Keratinocyte (primary cell): Measurements from ENCODE around the gene CILP2. TPM values are rescaled to one million over a fixed set of nuclear protein-coding genes. Genes with fewer than 3 reads are reported as not detected.

Source experiments
- DNase-seq: peaks from one replicate; pipeline ENCODE4 v3.0.0-alpha.2; 2011; ENCODE audit warnings: low read depth, missing footprints, low spot score
- FAIRE-seq: peaks from 2 replicates; lab custom pipeline; 2011; peaks lifted over from hg19 to GRCh38; lab: Jason Lieb, UNC
- H2AFZ ChIP-seq: 2 replicates; pipeline ENCODE4 v1.6.0; 2012; ENCODE audit warnings: low read length, control low read depth, inconsistent platforms; ENCODE audit not compliant: control insufficient read depth
- H3K27ac ChIP-seq: 2 replicates; pipeline ENCODE4 v1.5.1; 2011; ENCODE audit warnings: low read length; ENCODE audit not compliant: control insufficient read depth, insufficient read depth
- H3K27me3 ChIP-seq: 3 replicates; pipeline ENCODE4 v1.6.0; 2011; ENCODE audit warnings: low read length; ENCODE audit not compliant: control insufficient read depth, insufficient read depth; ENCODE audit errors: extremely low read depth
- H3K36me3 ChIP-seq, 2 experiments: 2 replicates in 1 of 2; 3 replicates in 1 of 2; pipeline ENCODE4 v1.5.1; 2011; ENCODE audit warnings: low read length in 2 of 2, mild to moderate bottlenecking in 1 of 2; ENCODE audit not compliant: control insufficient read depth in 2 of 2, insufficient read depth in 2 of 2; ENCODE audit errors: extremely low read depth in 1 of 2
- H3K4me1 ChIP-seq: 3 replicates; pipeline ENCODE4 v1.5.1; 2011; ENCODE audit warnings: low read length; ENCODE audit not compliant: control insufficient read depth, insufficient read depth; ENCODE audit errors: extremely low read depth
- H3K4me2 ChIP-seq: 3 replicates; pipeline ENCODE4 v1.6.0; 2011; ENCODE audit warnings: low read depth, low read length; ENCODE audit not compliant: control insufficient read depth, insufficient read depth; ENCODE audit errors: extremely low read depth
- H3K4me3 ChIP-seq, 3 experiments: fragments of 200-600 bp in 1 of 3; sonication (generic) in 1 of 3; 2 replicates in 2 of 3; 3 replicates in 1 of 3; pipeline ENCODE4 v1.5.1; 2011 to 2016; ENCODE audit warnings: low read length in 3 of 3, mild to moderate bottlenecking in 3 of 3, control low read depth in 2 of 3, inconsistent platforms in 1 of 3, low read depth in 1 of 3, mixed read lengths in 1 of 3, mixed run types in 1 of 3, moderate library complexity in 1 of 3; ENCODE audit not compliant: control insufficient read depth in 2 of 3, insufficient read depth in 2 of 3; ENCODE audit errors: extremely low read depth in 1 of 3
- H3K79me2 ChIP-seq: 2 replicates; pipeline ENCODE4 v1.6.0; 2012; ENCODE audit warnings: low read length; ENCODE audit not compliant: control insufficient read depth, insufficient read depth
- H3K9ac ChIP-seq: 3 replicates; pipeline ENCODE4 v1.6.0; 2011; ENCODE audit warnings: low read length; ENCODE audit not compliant: control insufficient read depth, insufficient read depth; ENCODE audit errors: extremely low read depth
- H3K9me1 ChIP-seq: 3 replicates; pipeline ENCODE4 v1.6.0; 2011; ENCODE audit warnings: low read length; ENCODE audit not compliant: control insufficient read depth, insufficient read depth; ENCODE audit errors: extremely low read depth
- H3K9me3 ChIP-seq: 2 replicates; pipeline ENCODE4 v1.5.1; 2012; ENCODE audit warnings: low read depth, low read length; ENCODE audit not compliant: control insufficient read depth
- H4K20me1 ChIP-seq: 3 replicates; pipeline ENCODE4 v1.6.0; 2011; ENCODE audit warnings: low read length; ENCODE audit not compliant: control insufficient read depth, insufficient read depth; ENCODE audit errors: extremely low read depth
- CTCF ChIP-seq, 3 experiments: IDR thresholded peaks in 1 of 3; conservative IDR thresholded peaks in 1 of 3; optimal IDR thresholded peaks in 1 of 3; 2 replicates in 2 of 3; 3 replicates in 1 of 3; pipeline versions ENCODE3 to v1.5.1; 2011; ENCODE audit warnings: low read length in 3 of 3, mild to moderate bottlenecking in 3 of 3, moderate library complexity in 2 of 3, control low read depth in 1 of 3, inconsistent platforms in 1 of 3; ENCODE audit not compliant: insufficient read depth in 2 of 3; ENCODE audit errors: extremely low read depth in 1 of 3
- EZH2 ChIP-seq: IDR thresholded peaks from one replicate; pipeline ENCODE4 v1.6.1; 2012; ENCODE audit warnings: inconsistent platforms, mild to moderate bottlenecking, low read length, moderate library complexity
- dilution Hi-C: fragments of 300-500 bp; cut with MboI; formaldehyde crosslinking; loops from one replicate; pipeline ENCODE4 v1.7.0; 2020; ENCODE audit warnings: low sequenced_read_pairs; ENCODE audit not compliant: extremely low pct_ligation_motif_present
- polyA plus RNA-seq, 5 experiments: library from polyadenylated mRNA; depleted of rRNA in 3 of 5; stranded (reverse) in 3 of 5; stranded (forward) in 1 of 5; unstranded in 1 of 5; fragments of >200 nt; gene quantifications; 1 replicate in 1 of 5; 2 replicates in 3 of 5; 3 replicates in 1 of 5; pipeline versions ENCODE4 v1.2.1 to v1.2.3, GENCODE V29; 2011 to 2012; ENCODE audit warnings: missing spikeins in 2 of 5, low read depth in 1 of 5, low replicate concordance in 1 of 5

CILP2 gene
- polyA plus RNA-seq, 1 donor (not counting 4 experiments of a cell fraction or from before 2014, with no cell fraction given) = 0.07 TPM

- Histone ChIP-seq H3K4me1 (peaks cover 8% of the 10 kb centered on the region), H4K20me1 (no peaks in the 10 kb centered on the region), H3K9me1 (no peaks in the 10 kb centered on the region), H3K9me3 (no peaks in the 10 kb centered on the region), H3K4me2 (peak overlapping the region; percentile 16), H3K36me3 (no peaks in the 10 kb centered on the region), H2AFZ (no peak overlapping the region), H3K27ac (no peak overlapping the region), H3K79me2 (no peaks in the 10 kb centered on the region), H3K9ac (no peak overlapping the region), H3K4me3 (peak overlapping the region in 1 of 3 experiments; percentile 37), H3K27me3 (peaks cover 37% of the 10 kb centered on the region)
- DNase-seq (no peak), FAIRE-seq (no peak)
- TF ChIP-seq EZH2 (peak; percentile 41), CTCF (optimal IDR thresholded peaks at IDR 0.05 in 1 of 3, IDR thresholded peaks at IDR 0.05 in 1 of 3, conservative IDR thresholded peaks at IDR 0.05 in 1 of 3; ENCODE audit: extremely low read depth in 1 of 3, insufficient read depth in 2 of 3, low read length in 3 of 3) (no peak)
- dilution Hi-C loops = no loop called here
Observed at GRCh38 chr19:19537075-19538048, 703 bp upstream of the CILP2 start.

- Histone ChIP-seq H3K27me3 (peaks cover 37% of the 10 kb centered on the region), H3K4me2 (peak overlapping the region; percentile 64), H4K20me1 (no peaks in the 10 kb centered on the region), H3K9me3 (no peaks in the 10 kb centered on the region), H3K27ac (no peak overlapping the region), H3K36me3 (no peaks in the 10 kb centered on the region), H3K9ac (no peak overlapping the region), H3K9me1 (no peaks in the 10 kb centered on the region), H3K4me3 (peak overlapping the region in 1 of 3 experiments; percentile 37), H2AFZ (no peak overlapping the region), H3K79me2 (no peaks in the 10 kb centered on the region), H3K4me1 (peaks cover 8% of the 10 kb centered on the region)
- dilution Hi-C loops = no loop called here
- FAIRE-seq (no peak), DNase-seq (no peak)
- TF ChIP-seq EZH2 = peak; percentile 13
- TF ChIP-seq CTCF (optimal IDR thresholded peaks at IDR 0.05 in 1 of 3, IDR thresholded peaks at IDR 0.05 in 1 of 3, conservative IDR thresholded peaks at IDR 0.05 in 1 of 3; ENCODE audit: extremely low read depth in 1 of 3, insufficient read depth in 2 of 3, low read length in 3 of 3) = no peak
Observed at GRCh38 chr19:19538785-19539166, 711 bp downstream of the CILP2 start.
